Fibroblast of skin of right quadriceps (primary cell): ENCODE data around the gene MS4A6A.
A peak's percentile ranks its signal among the peaks of the same experiment; 100 is the strongest.
"Not testable (repeated sequence)": the region's sequence is repeated elsewhere in the genome, so short reads cannot be mapped to it uniquely, and the experiment has no call there.

Source experiments
- DNase-seq: peaks from one replicate; pipeline ENCODE4 v3.0.0-alpha.2; 2013

Gene MS4A6A, protein sequence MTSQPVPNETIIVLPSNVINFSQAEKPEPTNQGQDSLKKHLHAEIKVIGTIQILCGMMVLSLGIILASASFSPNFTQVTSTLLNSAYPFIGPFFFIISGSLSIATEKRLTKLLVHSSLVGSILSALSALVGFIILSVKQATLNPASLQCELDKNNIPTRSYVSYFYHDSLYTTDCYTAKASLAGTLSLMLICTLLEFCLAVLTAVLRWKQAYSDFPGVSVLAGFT

DNA sequence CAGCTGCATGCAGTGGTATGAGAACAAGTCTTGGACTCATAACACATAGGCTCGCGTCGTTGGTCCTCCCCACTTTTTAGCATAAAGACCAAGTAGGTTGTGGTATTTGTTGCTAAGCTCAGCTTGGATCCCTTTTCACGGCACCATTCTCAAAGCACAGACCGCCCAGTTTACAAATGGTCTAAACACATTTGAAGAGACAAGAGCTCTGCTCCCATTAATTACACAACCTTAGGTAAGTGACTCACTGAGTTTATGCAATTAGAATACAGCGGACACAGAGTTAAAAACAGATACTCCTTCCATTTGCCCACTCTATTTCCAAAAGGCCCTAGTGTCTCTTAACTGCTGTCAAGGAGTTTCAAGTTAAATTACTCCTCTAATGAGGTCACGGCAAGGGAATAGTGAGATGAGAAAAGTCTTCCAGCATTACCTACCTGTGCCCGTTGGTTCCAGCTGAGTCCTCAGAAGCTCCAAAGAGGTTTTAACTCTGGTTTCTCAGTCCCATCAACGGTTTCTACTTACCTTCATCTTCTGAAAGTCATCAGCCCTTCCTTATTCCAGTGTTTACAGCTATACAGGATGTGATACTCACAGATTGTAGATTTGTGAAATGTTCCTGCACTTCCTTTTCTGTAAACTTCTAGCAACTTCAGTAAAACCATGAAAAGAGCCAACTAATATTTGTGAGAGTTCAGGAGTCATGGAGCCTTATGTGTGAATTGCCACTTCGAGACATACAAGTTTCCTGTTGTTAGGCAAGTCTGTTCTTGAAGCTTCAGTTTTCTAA, at the start of gene MS4A6A:
TSS of gene MS4A6A (minus strand) at position 543 of the 790 bp plus-strand sequence. CDS start 1,356 bp downstream, outside the sequence.
- no peak for DNase-seq

DNA sequence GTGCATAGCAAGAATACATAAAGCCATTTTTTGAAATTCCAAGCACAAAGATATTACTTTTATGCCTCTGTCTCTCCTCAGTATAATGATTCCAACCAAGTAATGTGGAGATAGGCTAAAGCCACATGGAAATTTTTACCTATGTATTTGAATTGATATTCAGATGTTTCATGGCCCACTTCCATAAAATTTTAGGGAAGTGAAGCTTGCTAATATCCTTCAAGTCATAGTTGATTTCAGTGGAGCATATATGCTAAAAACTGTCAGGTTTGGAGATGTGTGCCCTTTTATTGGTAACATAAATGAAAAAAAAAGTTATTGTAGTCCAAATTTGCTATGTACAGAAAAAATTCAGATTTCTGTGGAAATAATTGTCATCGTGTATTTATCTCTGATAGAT, 47.8 kb upstream of the MS4A6A start:
- no peak for DNase-seq

DNA sequence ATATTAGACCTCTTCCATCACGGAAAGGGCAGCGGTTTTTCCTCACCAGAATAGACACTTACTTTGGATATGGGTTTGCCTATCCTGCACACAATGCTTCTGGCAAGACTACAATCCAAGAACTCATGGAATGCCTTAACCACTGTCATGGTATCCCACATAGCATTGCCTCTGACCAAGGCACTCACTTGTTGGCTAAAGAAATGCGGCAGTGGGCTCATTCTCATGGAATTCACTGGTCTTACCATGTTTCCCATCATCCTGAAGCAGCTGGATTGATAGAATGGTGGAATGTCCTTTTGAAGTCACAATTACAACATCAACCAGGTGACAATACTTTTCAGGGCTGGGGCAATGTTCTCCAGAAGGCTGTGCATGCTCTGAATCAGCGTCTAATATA, 39.3 kb upstream of the MS4A6A start:
- DNase-seq, result no peak

DNA sequence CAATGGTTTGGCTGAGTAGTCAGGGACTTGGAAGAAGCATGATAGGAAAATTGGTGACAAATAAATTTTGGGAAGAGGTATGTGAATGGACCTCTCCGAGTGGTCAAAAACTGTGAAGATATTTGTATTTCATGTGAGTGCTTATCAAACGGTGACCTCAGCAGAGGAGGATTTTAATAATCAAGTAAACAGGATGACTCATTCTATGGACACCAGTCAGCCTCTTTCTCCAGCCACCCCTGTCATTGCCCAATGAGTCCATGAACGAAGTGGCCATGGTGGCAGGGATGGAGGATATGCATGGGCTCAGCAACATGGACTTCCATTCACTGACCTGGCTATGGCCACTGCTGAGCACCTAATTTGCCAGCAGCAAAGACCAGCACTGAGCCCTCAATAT, 38.8 kb upstream of the MS4A6A start:
- DNase-seq, result no peak

DNA sequence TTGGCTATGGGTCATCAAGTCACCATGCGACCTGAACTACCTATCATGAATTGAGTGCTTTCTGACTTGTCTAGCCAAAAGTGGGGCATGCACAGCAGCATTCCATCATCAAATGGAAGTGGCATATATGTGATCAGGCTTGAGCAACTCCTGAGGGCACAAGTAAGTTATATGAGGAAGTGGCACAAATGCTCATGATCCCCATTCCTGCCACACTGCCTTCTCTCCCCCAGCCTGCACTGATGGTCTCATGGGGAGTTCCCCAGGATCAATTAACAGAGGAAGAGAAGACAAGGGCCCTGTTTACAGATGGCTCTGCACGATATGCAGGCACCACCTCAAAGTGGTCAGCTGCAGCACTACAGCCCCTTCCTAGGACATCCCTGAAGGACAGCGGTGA, 38.3 kb upstream of the MS4A6A start:
- DNase-seq, result no peak

DNA sequence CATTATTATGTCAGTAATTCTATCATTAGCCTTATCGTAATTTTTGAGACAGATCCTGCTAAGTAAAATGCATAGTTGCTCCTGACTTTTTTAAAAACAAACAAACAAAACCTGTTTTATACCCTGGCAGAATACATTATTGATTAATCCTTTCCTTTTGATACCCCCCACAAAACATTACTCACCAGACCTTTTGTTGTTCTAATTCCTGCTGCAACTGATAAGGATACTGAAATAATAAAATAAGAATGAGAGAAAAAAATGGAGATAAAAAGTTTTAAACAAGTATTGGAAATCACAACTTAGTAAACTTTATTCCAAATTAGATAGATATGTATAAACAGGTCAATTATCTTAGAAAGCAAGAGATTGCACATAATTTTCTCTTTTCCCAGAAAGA, 31.5 kb upstream of the MS4A6A start:
- no peak for DNase-seq

DNA sequence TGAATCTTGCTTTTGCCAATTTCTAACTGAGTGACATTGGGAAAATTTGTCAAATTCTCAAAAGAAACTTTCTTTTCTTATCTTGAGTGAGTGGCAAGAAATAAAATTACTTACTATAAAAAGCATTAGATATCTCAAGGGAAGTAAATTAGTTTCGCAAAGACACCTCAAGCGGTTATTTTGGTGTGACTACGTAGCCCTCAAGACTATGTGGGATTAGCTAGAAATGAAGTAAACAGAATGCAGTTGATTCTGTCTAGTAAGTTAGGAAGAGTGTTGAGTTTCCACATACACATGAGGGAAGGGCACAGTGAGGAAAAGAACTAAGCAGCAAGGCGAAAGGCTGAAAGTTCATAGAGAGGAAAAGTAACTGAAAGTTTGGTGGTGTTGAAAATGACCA, 28.3 kb upstream of the MS4A6A start:
- no peak for DNase-seq

DNA sequence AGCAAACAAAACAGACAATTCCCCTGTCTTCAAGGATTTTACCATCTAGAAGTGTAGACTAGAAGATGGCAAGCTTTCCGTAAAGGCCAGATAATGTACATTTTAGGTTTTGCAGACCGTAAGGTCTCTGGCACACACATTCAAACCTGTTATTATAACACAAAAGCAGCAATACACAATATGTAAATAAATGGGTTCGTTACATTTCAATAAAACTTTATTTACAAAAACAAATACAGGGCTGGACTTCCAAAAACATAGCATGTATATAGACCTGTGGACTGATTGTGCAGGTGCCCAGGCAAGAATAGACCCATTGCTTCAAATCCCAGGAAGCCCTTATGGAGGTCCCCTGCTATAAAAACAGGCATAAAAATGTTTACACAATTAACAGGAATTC, 27.1 kb upstream of the MS4A6A start:
- no peak for DNase-seq

DNA sequence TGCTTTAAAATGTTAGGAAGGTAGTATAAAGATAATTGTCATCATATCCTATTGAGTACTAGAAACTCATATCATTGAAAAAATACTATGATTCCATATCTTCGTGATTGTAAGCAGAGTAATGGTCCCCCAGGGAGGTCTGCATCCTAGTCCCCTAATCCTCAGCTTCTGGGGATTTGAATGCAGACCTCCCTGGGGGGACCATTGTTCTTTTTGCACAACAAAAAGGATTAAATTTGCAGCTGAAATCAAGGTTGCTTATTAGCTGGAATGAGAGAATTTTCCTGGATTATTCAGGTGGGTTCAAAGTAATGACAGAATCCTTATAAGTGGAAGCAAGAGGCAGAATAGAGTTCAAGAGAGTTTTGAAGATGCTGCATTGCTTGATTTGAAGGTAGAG, 26.1 kb upstream of the MS4A6A start:
- no peak for DNase-seq

DNA sequence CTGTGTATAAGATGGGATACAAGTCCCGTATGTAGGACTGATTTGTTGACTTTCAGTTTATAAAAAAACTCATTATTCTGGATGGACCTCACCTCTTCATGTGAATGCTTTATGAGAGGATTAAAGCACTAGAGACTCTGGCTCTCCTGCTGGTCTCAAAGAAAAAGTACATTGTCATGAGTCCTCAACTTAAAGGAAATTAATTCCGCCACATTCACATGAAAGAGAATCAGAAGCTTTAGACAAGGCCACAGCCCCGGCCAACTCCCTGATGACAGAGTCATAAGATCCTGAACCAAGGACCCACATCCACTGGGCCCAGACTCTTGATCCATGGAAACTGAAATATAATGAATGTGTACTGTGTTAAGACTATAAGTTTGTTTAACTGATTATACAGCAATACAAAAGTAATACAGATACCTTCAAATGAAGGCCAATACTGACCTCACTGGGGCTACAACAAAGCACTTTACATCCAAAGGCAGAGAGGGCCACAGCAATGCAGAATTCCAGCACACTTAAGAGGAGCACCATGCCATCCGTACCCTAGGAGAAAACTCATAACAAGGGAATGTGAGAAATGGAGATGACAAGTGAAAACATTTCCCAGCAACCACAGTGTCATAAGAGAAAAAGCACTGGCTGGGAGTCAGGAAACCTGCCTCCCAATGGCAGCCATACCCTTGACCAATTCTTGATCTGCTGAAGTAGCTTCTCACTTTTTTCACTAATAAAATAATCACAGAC, 25.4 kb upstream of the MS4A6A start:
- DNase-seq, result no peak

DNA sequence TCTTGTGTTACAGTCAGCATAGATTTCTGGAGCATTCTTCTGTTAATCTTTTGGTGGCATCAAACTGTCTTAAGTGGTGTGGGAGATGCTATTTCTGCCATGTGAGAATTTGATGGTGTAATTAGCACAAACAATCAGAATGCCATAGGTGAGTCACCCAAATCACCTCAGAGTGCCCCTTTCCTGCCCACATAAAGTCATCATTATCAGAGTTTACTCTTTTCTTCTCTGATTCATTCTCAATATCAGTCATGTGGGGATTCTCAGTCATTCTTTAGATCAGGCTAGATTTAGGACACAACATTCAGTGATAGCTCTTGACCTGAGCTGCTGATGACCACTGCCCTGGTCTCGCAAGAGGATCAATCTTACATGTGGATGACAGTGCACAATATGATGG, 23.7 kb upstream of the MS4A6A start:
- DNase-seq, result no peak

DNA sequence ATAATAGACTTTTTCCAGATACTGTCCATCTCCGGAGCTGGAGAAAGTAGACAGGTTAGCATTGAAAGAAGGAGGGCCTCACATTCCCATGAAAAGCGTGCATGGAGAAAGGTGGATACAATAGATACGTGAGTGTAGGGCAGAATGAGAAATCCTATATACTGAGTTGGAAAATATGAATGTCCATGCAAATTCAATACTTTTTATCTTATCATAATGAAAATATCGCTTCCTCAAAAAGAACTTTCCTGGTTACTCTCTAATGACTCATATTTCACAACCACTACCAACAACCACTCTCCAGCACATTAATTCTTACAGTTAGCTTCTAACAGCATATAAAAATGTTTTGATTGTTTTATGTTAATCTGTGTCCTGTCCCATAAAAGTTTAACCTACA, 22.0 kb upstream of the MS4A6A start:
- no peak for DNase-seq

DNA sequence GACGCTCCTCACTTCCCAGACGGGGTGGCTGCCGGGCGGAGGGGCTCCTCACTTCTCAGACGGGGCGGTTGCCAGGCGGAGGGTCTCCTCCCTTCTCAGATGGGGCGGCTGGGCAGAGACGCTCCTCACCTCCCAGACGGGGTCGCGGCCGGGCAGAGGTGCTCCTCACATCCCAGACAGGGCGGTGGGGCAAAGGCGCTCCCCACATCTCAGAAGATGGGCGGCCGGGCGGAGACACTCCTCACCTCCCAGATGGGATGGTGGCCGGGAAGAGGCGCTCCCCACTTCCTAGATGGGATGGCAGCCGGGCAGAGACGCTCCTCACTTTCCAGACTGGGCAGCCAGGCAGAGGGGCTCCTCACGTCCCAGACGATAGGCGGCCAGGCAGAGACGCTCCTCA, 18.5 kb upstream of the MS4A6A start:
- not testable (repeated sequence) for DNase-seq

DNA sequence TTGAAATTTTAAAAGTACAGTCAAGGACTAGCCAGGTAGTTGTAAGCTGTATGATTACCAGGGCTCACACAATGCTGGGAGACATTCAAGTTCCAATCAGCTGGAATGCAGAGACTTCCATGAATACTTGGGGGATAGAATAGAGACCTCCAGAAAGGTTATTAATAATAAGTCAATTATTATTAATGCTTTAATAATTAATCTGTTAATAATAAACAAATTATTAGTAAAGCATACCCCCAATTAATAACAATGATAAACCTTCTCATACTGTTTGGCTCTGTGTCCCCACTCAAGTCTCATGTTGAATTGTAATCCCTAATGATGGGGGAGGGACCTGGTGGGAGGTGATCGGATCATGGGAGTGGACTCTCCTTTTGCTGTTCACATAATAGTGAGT, 14.6 kb upstream of the MS4A6A start:
- no peak for DNase-seq

DNA sequence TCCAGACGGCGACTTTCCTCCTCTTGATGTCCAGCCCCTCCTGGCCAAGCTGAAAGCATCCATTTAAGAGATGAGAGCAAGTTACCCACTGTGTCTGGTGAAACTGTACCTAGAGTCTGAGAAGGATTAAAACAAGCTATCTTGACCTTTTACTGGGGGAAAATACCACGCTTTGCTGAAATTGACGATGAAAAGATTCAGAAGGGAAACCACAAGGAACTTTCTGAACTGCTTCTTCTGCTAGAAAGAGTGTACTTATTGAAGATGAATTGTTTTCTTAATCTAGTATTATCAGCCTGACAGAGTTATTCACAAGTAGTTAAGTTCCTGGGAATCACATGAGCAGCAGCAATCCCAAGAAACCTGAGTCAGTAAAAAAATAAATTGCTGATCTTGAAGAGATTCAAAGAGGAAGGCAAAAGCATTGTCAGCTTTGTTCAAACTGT, 13.1 kb upstream of the MS4A6A start:
- DNase-seq, result no peak

DNA sequence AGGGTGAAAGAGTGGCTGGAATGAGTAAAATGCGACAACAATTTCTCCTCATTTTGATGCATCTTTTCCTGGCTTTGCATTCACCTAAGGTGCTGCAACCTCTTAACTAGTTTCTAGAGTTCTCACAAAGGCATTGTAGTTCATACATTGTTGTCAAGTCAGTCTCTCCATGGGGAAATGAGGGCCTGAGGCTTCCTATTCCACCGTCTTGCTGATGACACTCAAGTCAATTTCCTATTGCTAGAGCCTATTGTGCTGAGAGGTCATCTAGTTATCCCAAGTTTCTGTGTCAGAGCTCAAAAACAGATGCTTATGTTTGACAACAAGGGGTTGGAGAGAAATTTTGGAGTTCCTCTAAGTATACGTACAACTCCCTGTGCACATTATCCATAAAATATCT, 11.6 kb upstream of the MS4A6A start:
- no peak for DNase-seq

DNA sequence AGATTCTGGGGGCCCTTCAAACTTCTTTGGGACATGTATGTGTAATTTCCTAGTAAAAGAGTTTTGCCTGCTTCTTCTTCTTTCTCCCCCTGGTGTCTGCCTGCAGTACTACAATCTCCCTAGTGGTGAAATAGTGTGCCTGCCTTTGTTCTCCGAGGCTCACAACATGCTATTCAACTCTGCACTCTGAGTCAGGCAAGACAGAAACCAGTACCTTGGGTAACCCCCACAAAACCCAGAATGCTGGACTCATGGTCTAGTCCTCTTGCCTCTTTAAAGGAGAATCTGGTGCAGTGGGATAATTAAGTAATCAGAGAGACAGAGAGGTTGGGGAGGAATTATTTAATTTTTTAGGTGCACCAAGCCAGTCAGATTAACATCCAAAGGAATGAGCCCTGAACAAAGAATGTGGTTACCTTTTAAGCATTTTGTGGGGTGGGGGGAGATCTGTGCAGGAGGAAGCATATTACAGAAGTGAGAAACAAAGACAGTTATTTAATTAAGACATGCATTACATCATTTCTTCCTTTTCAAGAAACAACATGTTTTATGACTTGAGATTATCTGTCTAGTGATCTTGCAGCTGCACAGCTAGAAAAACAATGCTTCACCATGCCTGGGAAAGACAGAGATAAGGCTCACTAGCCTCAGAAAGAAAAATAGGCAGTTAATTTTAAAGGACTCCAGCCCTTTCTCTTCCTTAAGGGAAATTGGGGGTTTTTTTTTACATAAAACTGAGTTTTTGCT, 11.0 kb upstream of the MS4A6A start:
- peak; percentile 12 for DNase-seq

DNA sequence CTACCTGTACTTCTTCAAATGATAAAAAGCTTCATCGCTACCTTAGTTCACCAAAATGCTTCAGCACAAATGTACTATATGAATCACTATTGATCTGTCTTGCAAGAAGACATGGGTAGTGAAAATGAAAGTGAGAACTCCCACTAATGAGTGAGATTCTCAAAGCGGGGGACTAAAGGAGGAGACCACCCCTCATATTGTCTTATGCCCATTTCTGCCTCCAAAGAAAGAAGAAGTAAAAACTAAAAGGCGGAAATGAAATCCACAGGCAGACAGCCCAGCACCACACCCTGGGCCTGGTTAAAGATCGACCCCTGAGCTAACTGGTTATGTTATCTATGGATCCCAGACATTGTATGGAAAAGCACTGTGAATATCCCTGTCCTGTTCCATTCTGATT, 9.7 kb upstream of the MS4A6A start:
- DNase-seq, result not testable (repeated sequence)

DNA sequence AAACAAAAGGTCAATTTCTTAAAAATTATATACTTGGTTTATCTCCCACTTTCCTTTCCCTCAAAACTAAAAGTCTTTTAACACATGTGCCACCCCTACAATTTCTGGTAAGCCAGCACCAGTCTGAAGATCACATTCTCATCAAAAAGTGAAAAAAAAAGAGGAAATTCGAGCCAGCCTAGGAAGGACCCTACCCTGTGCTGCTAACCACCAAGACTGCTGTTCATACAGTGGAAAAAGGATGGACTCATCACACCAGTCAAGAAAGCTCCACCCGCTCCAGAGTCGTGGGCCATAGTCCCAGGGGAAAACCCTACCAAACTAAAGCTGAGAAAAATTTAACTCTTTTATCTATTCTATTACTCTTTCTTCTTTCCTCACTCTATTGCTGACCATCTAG, 5.6 kb upstream of the MS4A6A start:
- not testable (repeated sequence) for DNase-seq

DNA sequence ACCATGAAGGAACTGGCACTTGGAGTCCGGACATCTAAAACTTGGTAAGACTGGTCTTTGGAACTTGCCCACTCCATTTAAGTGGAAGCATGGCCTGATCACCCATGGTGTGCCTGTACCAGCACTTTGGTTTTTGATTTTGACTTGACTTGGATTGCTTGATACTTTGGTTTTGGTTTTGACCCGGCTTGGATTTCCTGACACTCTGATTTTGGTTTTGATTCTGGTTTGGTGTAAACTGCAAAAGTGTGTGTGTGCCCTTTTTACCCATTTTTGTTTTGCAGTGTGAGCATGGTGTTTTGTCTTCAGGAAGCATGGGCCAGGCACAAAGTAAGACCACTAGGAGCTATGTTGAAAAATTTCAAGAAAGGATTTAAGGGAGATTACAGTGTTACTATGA, 3.2 kb upstream of the MS4A6A start:
- not testable (repeated sequence) for DNase-seq

DNA sequence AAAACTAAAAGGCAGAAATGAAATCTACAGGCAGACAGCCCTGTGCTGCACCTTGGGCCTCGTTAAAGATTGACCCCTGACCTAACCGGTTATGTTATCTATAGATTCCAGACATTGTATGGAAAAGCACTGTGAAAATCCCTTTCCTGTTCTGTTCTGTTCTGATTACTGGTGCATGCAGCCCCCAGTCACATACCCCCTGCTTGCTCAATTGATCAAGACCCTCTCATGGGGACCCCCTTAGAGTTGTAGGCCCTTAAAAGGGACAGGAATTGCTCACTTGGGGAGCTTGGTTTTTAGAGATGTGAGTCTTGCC, 2.6 kb upstream of the MS4A6A start:
- DNase-seq, result not testable (repeated sequence)

DNA sequence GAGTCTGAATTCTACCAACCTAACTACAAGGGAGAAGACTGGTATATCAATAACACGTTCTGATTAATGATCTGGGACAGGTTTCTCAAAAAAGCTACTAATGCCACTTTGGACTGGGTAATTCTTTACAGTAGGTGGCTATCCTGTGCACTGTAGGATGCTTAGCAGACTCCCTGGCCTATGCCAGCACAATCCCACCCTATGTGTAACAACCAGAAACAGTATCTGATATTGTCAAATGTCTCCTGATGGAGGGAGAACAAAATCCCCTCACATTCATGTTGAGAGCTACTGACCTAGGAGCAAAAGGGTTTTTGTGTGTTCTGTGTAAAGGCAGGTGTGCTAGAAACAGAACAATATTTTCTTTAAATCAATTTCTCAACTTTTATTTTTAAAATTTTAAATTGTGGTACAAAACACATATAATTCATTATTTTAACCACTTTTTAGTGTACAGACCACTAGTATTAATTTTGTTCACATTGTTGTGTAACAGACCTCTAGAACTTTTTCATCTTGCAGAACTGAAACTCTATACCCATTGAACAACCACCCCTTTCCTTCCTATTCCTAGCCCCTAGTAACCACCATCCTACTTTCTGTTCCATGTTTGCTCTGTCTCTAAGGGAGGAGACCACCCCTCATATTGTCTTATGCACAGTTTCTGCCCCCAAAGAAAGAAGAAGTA, 2.1 kb upstream of the MS4A6A start:
- no peak for DNase-seq
